MM.1S (cell line): ENCODE measurements around the gene SLC9A4.

Experiments used
- DNase-seq: peaks from one replicate; pipeline ENCODE4 v3.0.0-alpha.2; 2015
- H2AFZ ChIP-seq: fragments of 300-600 bp; sonication (generic); 2 replicates; pipeline ENCODE4 v1.6.0; 2016; ENCODE audit warnings: antibody characterized with exemption, low read length
- H3F3A ChIP-seq: fragments of 300-600 bp; sonication (generic); 2 replicates; pipeline ENCODE4 v1.6.1; 2016; ENCODE audit warnings: mild to moderate bottlenecking, antibody characterized with exemption, low read length, moderate library complexity, mixed read lengths; ENCODE audit not compliant: insufficient read depth
- H3K27ac ChIP-seq: fragments of 300-600 bp; sonication (generic); 2 replicates; pipeline ENCODE4 v1.5.1; 2016; ENCODE audit warnings: mild to moderate bottlenecking, low read length
- H3K27me3 ChIP-seq: fragments of 300-600 bp; sonication (generic); replicated peaks from 2 replicates; pipeline ENCODE4 v1.6.0; 2016; ENCODE audit warnings: low read length; ENCODE audit not compliant: insufficient read depth
- H3K36me3 ChIP-seq: fragments of 300-600 bp; sonication (generic); replicated peaks from 2 replicates; pipeline ENCODE4 v1.6.1; 2016; ENCODE audit warnings: mild to moderate bottlenecking, low read length, mixed read lengths; ENCODE audit not compliant: insufficient read depth
- H3K4me1 ChIP-seq: fragments of 300-600 bp; sonication (generic); 2 replicates; pipeline ENCODE4 v1.6.1; 2016; ENCODE audit warnings: low read length, mixed read lengths
- H3K4me2 ChIP-seq: fragments of 300-600 bp; sonication (generic); 2 replicates; pipeline ENCODE4 v1.6.0; 2016; ENCODE audit warnings: low read depth, low read length
- H3K4me3 ChIP-seq: fragments of 300-600 bp; sonication (generic); 2 replicates; pipeline ENCODE4 v1.5.1; 2016; ENCODE audit warnings: low read length, mixed read lengths
- H3K79me2 ChIP-seq: fragments of 300-600 bp; sonication (generic); 2 replicates; pipeline ENCODE4 v1.6.1; 2016; ENCODE audit warnings: mixed run types, low read length, mixed read lengths
- H3K9ac ChIP-seq: fragments of 300-600 bp; sonication (generic); 2 replicates; pipeline ENCODE4 v1.6.1; 2016; ENCODE audit warnings: low read length, mixed read lengths
- H3K9me2 ChIP-seq: fragments of 300-600 bp; sonication (generic); replicated peaks from 2 replicates; pipeline ENCODE4 v1.6.1; 2016; ENCODE audit warnings: mild to moderate bottlenecking, low read length, mixed read lengths; ENCODE audit not compliant: insufficient read depth
- H3K9me3 ChIP-seq: fragments of 300-600 bp; sonication (generic); replicated peaks from 2 replicates; pipeline ENCODE4 v1.6.1; 2016; ENCODE audit warnings: mild to moderate bottlenecking, low read length, mixed read lengths; ENCODE audit not compliant: insufficient read depth
- H4K20me1 ChIP-seq: fragments of 300-600 bp; sonication (generic); 2 replicates; pipeline ENCODE4 v1.6.1; 2016; ENCODE audit warnings: mild to moderate bottlenecking, low read length, moderate library complexity, mixed read lengths; ENCODE audit not compliant: insufficient read depth
- EZH2 ChIP-seq: fragments of 300-600 bp; sonication (generic); optimal IDR thresholded peaks from 2 replicates; pipeline ENCODE3; 2017; ENCODE audit warnings: low read depth, mild to moderate bottlenecking, antibody characterized with exemption, low read length, mixed read lengths
- EZH2phosphoT487 ChIP-seq: fragments of 300-600 bp; sonication (generic); IDR thresholded peaks from 2 replicates; pipeline ENCODE4 v1.6.1; 2018; ENCODE audit warnings: antibody characterized with exemption, low read length
- TF ChIP-seq, protein P1 (sequence below): fragments of 300-600 bp; sonication (generic); IDR thresholded peaks from 2 replicates; pipeline ENCODE4 v1.5.1; 2016; ENCODE audit warnings: antibody characterized with exemption, low read length, mixed read lengths

SLC9A4 gene

DNA sequence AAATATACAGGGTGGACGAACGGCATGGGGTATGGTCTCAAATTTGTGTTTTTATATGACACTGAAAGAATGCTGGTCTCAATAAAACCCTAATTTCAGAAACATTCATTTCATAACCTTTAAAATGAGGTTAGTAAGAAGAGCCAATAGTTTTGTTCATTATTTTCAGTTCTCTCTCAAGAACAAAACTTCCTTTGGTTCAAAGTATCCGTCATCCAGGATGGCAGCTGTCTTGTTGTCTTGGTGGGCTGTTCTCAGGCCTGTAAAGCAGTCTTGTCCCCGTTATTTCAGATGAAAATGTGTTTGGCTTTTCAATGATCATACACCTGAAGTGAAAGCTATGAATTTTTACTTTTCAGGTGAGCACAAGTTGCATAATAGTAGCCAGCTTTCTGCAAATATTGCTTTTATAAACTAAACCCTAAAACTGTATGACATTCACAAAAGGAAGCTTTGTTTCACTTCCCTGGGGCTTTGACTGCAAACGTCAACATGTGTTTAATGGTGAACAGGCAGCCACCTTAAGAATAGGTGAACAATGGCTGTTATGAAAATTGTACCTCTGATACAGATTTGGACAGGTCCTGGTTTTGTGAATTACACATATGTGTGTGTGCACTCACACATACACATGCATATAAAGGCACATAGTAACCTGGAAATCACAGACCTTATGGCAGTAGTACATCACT lies 47.4 kb upstream of the SLC9A4 start:
- Histone ChIP-seq H4K20me1 (no peaks in the 10 kb centered on the region), H3K27ac (no peak overlapping the region), H3K79me2 (no peaks in the 10 kb centered on the region), H3K9ac (no peak overlapping the region), H3K4me1 (no peaks in the 10 kb centered on the region), H3K36me3 (no peaks in the 10 kb centered on the region), H3K27me3 (no peaks in the 10 kb centered on the region), H3K4me3 (no peak overlapping the region), H2AFZ (no peak overlapping the region), H3K9me3 (no peaks in the 10 kb centered on the region), H3K4me2 (no peak overlapping the region), H3K9me2 (no peaks in the 10 kb centered on the region), H3F3A (no peaks in the 10 kb centered on the region)
- DNase-seq: no peak
- no peak for TF ChIP-seq EZH2
- TF ChIP-seq EZH2phosphoT487: no peak
- TF ChIP-seq, protein P1, sequence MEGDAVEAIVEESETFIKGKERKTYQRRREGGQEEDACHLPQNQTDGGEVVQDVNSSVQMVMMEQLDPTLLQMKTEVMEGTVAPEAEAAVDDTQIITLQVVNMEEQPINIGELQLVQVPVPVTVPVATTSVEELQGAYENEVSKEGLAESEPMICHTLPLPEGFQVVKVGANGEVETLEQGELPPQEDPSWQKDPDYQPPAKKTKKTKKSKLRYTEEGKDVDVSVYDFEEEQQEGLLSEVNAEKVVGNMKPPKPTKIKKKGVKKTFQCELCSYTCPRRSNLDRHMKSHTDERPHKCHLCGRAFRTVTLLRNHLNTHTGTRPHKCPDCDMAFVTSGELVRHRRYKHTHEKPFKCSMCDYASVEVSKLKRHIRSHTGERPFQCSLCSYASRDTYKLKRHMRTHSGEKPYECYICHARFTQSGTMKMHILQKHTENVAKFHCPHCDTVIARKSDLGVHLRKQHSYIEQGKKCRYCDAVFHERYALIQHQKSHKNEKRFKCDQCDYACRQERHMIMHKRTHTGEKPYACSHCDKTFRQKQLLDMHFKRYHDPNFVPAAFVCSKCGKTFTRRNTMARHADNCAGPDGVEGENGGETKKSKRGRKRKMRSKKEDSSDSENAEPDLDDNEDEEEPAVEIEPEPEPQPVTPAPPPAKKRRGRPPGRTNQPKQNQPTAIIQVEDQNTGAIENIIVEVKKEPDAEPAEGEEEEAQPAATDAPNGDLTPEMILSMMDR: no peak

DNA sequence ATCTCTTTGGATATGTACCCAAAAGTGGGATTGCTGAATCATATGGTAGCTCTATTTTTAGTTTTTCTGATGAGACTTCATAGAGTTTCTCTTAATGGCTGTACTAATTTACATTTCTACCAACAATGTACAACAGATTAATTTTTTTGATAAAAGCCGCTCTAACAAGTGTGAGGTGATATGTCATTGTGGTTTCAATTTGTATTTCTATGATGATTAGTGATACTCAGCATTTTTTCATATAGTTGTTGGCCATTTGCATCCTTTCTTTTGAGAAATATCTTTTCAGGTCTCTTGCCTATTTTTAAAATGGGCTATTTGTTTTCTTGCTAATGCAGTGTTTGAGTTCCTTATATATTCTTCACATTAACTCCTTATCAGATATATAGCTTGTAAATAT lies 45.8 kb upstream of the SLC9A4 start:
- TF ChIP-seq, protein P1: no peak
- no peak for TF ChIP-seq EZH2
- H2AFZ ChIP-seq: no peak overlapping the region
- no peaks in the 10 kb centered on the region for H3K36me3 ChIP-seq
- H3K27me3 ChIP-seq: no peaks in the 10 kb centered on the region
- H3K9ac ChIP-seq: no peak overlapping the region
- H3F3A ChIP-seq: no peaks in the 10 kb centered on the region
- H3K4me3 ChIP-seq: no peak overlapping the region
- H3K4me2 ChIP-seq: no peak overlapping the region
- no peak for DNase-seq
- no peaks in the 10 kb centered on the region for H3K9me2 ChIP-seq
- H3K4me1 ChIP-seq: no peaks in the 10 kb centered on the region
- no peaks in the 10 kb centered on the region for H3K9me3 ChIP-seq
- H3K27ac ChIP-seq: no peak overlapping the region
- no peaks in the 10 kb centered on the region for H3K79me2 ChIP-seq
- H4K20me1 ChIP-seq: no peaks in the 10 kb centered on the region

DNA sequence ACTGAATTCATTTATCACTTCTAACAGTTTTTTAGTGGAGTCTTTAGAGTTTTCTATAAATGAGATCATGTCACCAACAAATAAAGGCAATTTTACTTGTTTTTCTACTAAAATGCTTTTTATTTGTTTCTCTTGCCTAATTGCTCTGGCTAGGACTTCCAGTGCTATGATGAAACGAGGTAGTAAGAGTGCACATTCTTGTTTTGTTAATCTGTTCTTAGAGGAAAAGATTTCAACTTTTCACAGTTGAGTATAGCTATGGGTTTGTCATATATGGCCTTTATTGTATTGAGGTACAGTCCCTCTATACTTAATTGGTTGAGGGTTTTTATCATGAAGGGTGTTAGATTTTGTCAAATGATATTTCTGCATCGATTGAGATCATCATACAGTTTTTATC lies 44.5 kb upstream of the SLC9A4 start:
- no peak overlapping the region for H2AFZ ChIP-seq
- no peaks in the 10 kb centered on the region for H3K9me3 ChIP-seq
- H3K79me2 ChIP-seq: no peaks in the 10 kb centered on the region
- no peaks in the 10 kb centered on the region for H3F3A ChIP-seq
- no peaks in the 10 kb centered on the region for H3K4me1 ChIP-seq
- no peak for DNase-seq
- H3K9ac ChIP-seq: no peak overlapping the region
- H3K9me2 ChIP-seq: no peaks in the 10 kb centered on the region
- no peak overlapping the region for H3K4me3 ChIP-seq
- no peak overlapping the region for H3K27ac ChIP-seq
- no peaks in the 10 kb centered on the region for H3K27me3 ChIP-seq
- TF ChIP-seq EZH2: no peak
- TF ChIP-seq, protein P1: no peak
- TF ChIP-seq EZH2phosphoT487: no peak
- H4K20me1 ChIP-seq: no peaks in the 10 kb centered on the region
- no peaks in the 10 kb centered on the region for H3K36me3 ChIP-seq
- H3K4me2 ChIP-seq: no peak overlapping the region
